H9 (cell line): ENCODE results near the gene MBD3L2. TPM values are rescaled to one million over a fixed set of nuclear protein-coding genes. Genes with fewer than 3 reads are reported as not detected.

Experiments
- DNase-seq: peaks from one replicate; pipeline ENCODE4 v3.0.0-alpha.2; 2017
- H2AFZ ChIP-seq: one replicate; pipeline ENCODE4 v1.6.1; 2013; ENCODE audit warnings: mild to moderate bottlenecking, low read length, control low read depth, moderate library complexity
- H2AK5ac ChIP-seq: 2 replicates; pipeline ENCODE4 v1.6.1; 2013; ENCODE audit warnings: low read length, control low read depth, mixed read lengths; ENCODE audit not compliant: insufficient read length
- H2BK120ac ChIP-seq: one replicate; pipeline ENCODE4 v1.6.1; 2013; ENCODE audit warnings: low read depth, mild to moderate bottlenecking, low read length, control low read depth, inconsistent platforms; ENCODE audit not compliant: poor library complexity, severe bottlenecking
- H2BK12ac ChIP-seq: 2 replicates; pipeline ENCODE4 v1.6.1; 2013; ENCODE audit warnings: low read length, control low read depth, mixed read lengths, low read depth; ENCODE audit not compliant: insufficient read length
- H2BK15ac ChIP-seq: 2 replicates; pipeline ENCODE4 v1.6.1; 2013; ENCODE audit warnings: low read depth, low read length, control low read depth
- H2BK20ac ChIP-seq: one replicate; pipeline ENCODE4 v1.6.1; 2013; ENCODE audit warnings: low read depth, mild to moderate bottlenecking, low read length, control low read depth, inconsistent platforms; ENCODE audit not compliant: poor library complexity, severe bottlenecking
- H2BK5ac ChIP-seq: 2 replicates; pipeline ENCODE4 v1.6.1; 2013; ENCODE audit warnings: low read length, control low read depth, mixed read lengths; ENCODE audit not compliant: insufficient read length
- H3K14ac ChIP-seq: 2 replicates; pipeline ENCODE4 v1.6.1; 2013; ENCODE audit warnings: low read length, control low read depth; ENCODE audit not compliant: insufficient read depth
- H3K18ac ChIP-seq: 2 replicates; pipeline ENCODE4 v1.6.1; 2013; ENCODE audit warnings: low read depth, mild to moderate bottlenecking, mixed read lengths, low read length, control low read depth; ENCODE audit not compliant: insufficient read length
- H3K23ac ChIP-seq: 2 replicates; pipeline ENCODE4 v1.6.1; 2013; ENCODE audit warnings: low read length, control low read depth, mixed read lengths, low read depth; ENCODE audit not compliant: insufficient read length
- H3K23me2 ChIP-seq: 2 replicates; pipeline ENCODE4 v1.6.1; 2013; ENCODE audit warnings: low read depth, mild to moderate bottlenecking, mixed read lengths, low read length, control low read depth; ENCODE audit not compliant: insufficient read length, poor library complexity, severe bottlenecking
- H3K27ac ChIP-seq: 2 replicates; pipeline ENCODE4 v1.5.1; 2013; ENCODE audit warnings: low read length, control low read depth, mixed read lengths, low read depth; ENCODE audit not compliant: insufficient read length
- H3K27me3 ChIP-seq: 2 replicates; pipeline ENCODE4 v1.6.1; 2013; ENCODE audit warnings: low read length, control low read depth, inconsistent platforms; ENCODE audit not compliant: insufficient read depth
- H3K4ac ChIP-seq: 2 replicates; pipeline ENCODE4 v1.6.1; 2013; ENCODE audit warnings: low read depth, mild to moderate bottlenecking, control low read depth, inconsistent platforms, low read length, moderate library complexity
- H3K4me1 ChIP-seq: 2 replicates; pipeline ENCODE4 v1.6.1; 2013; ENCODE audit warnings: low read length, control low read depth, inconsistent platforms; ENCODE audit not compliant: insufficient read depth
- H3K4me2 ChIP-seq: 2 replicates; pipeline ENCODE4 v1.6.1; 2013; ENCODE audit warnings: low read length, control low read depth, mixed read lengths; ENCODE audit not compliant: insufficient read length, insufficient read depth
- H3K56ac ChIP-seq: 2 replicates; pipeline ENCODE4 v1.6.1; 2013; ENCODE audit warnings: low read depth, mild to moderate bottlenecking, mixed read lengths, low read length, control low read depth; ENCODE audit not compliant: insufficient read length
- H3K79me1 ChIP-seq: 2 replicates; pipeline ENCODE4 v1.6.1; 2013; ENCODE audit warnings: low read depth, mild to moderate bottlenecking, moderate library complexity, low read length, control low read depth, inconsistent platforms; ENCODE audit not compliant: insufficient read depth, poor library complexity, severe bottlenecking
- H3K79me2 ChIP-seq: 2 replicates; pipeline ENCODE4 v1.6.1; 2013; ENCODE audit warnings: low read length, control low read depth, inconsistent platforms; ENCODE audit not compliant: insufficient read depth
- H3K9ac ChIP-seq: 2 replicates; pipeline ENCODE4 v1.6.1; 2013; ENCODE audit warnings: low read length, control low read depth, mixed read lengths; ENCODE audit not compliant: insufficient read length; ENCODE audit errors: extremely low read depth
- H3K9me3 ChIP-seq: one replicate; pipeline ENCODE4 v1.6.1; 2013; ENCODE audit warnings: low read depth, low read length, inconsistent platforms; ENCODE audit not compliant: control insufficient read depth
- H3T11ph ChIP-seq: one replicate; pipeline ENCODE4 v1.6.1; 2013; ENCODE audit warnings: mild to moderate bottlenecking, low read length, control low read depth, inconsistent platforms
- H4K20me1 ChIP-seq: one replicate; pipeline ENCODE4 v1.6.1; 2013; ENCODE audit not compliant: control insufficient read depth, insufficient read length, insufficient read depth
- H4K5ac ChIP-seq: 2 replicates; pipeline ENCODE4 v1.6.1; 2013; ENCODE audit warnings: low read depth, mild to moderate bottlenecking, mixed read lengths, low read length, control low read depth; ENCODE audit not compliant: insufficient read length
- H4K8ac ChIP-seq: replicated peaks from 2 replicates; pipeline ENCODE4 v1.6.1; 2013; ENCODE audit warnings: low read length, control low read depth, mixed read lengths, low read depth; ENCODE audit not compliant: insufficient read length
- H4K91ac ChIP-seq: 2 replicates; pipeline ENCODE4 v1.6.1; 2013; ENCODE audit warnings: low read depth, mild to moderate bottlenecking, moderate library complexity, mixed read lengths, low read length, control low read depth; ENCODE audit not compliant: insufficient read length
- H3K27ac Mint-ChIP-seq, 3 experiments: 2 replicates in 2 of 3; 3 replicates in 1 of 3; pipeline ENCODE4 v1.8.0; 2020 to 2021; ENCODE audit warnings: mixed read lengths in 3 of 3, mild to moderate bottlenecking in 1 of 3, moderate library complexity in 1 of 3
- H3K27me3 Mint-ChIP-seq: 2 replicates; pipeline ENCODE4 v1.8.0; 2021; ENCODE audit warnings: low read depth, mild to moderate bottlenecking, moderate library complexity, mixed read lengths
- H3K36me3 Mint-ChIP-seq, 3 experiments: 2 replicates in 2 of 3; 3 replicates in 1 of 3; pipeline ENCODE4 v1.8.0; 2020 to 2021; ENCODE audit warnings: low read depth in 3 of 3, mixed read lengths in 3 of 3; ENCODE audit not compliant: insufficient read depth in 1 of 3
- H3K4me1 Mint-ChIP-seq, 2 experiments: 2 replicates each; pipeline ENCODE4 v1.8.0; 2020; ENCODE audit warnings: mixed read lengths in 2 of 2
- H3K4me3 Mint-ChIP-seq, 2 experiments: 2 replicates in 1 of 2; 3 replicates in 1 of 2; pipeline ENCODE4 v1.8.0; 2020 to 2021; ENCODE audit warnings: mild to moderate bottlenecking in 2 of 2, mixed read lengths in 2 of 2, moderate library complexity in 1 of 2
- H3K9me3 Mint-ChIP-seq, 2 experiments: 2 replicates in 1 of 2; 3 replicates in 1 of 2; pipeline ENCODE4 v1.8.0; 2020; ENCODE audit warnings: mild to moderate bottlenecking in 2 of 2, mixed read lengths in 2 of 2, moderate library complexity in 1 of 2
- WGBS: extraction: QIAGEN DNeasy Blood & Tissue Kit; methylation state at CpG from one replicate; pipeline ENCODE4 v1.1.7; 2013; ENCODE audit warnings: missing lambda C conversion rate, low lambda C conversion rate, mixed read lengths; ENCODE audit not compliant: insufficient read length; ENCODE audit errors: extremely low coverage; 5-methylcytosine and 5-hydroxymethylcytosine counted together
- total RNA-seq: library from RNA; stranded (reverse); gene quantifications from 2 replicates; pipeline ENCODE4 v1.2.1, GENCODE V29; 2021
- TF ChIP-seq, protein P1 (sequence below): fragments of 200-600 bp; sonication (generic); conservative IDR thresholded peaks from 3 replicates; pipeline ENCODE4 v1.8.0; 2021; ENCODE audit warnings: antibody characterized with exemption, mild to moderate bottlenecking

The MBD3L2 gene
- total RNA-seq, 1 experiment from 2014 or later, result not detected

DNA sequence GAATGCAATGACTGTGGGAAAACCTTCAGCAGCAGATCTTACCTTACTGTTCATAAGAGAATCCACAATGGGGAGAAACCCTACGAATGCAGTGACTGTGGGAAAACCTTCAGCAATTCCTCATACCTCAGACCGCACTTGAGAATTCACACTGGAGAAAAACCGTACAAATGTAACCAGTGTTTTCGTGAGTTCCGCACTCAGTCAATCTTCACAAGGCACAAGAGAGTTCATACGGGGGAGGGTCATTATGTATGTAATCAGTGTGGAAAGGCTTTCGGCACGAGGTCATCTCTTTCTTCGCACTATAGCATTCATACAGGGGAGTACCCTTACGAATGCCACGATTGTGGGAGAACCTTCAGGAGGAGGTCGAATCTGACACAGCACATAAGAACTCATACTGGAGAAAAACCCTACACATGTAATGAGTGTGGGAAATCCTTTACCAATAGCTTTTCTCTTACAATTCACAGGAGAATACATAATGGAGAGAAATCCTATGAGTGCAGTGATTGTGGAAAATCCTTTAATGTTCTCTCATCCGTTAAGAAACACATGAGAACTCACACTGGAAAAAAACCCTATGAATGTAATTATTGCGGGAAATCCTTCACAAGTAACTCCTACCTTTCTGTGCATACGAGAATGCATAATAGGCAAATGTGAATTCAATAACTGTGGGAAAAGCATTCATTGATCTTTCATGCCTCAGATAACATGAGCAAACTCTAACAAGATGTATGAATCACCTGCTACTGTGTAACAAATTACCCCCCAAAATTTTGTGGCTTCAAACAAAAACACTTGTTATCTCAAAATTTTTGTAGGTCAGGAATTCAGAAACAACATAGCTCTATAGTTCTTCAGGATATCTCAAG is 34.2 kb downstream of the MBD3L2 start:
- Histone ChIP-seq H2AFZ (no peak overlapping the region), H2AK5ac (no peak overlapping the region), H3K9me3 (peaks cover 79% of the 10 kb centered on the region), H3K23ac (no peak overlapping the region), H4K91ac (no peak overlapping the region), H4K8ac (no peak overlapping the region), H2BK20ac (no peak overlapping the region), H3K18ac (no peak overlapping the region), H3K9ac (no peak overlapping the region), H3K23me2 (no peaks in the 10 kb centered on the region), H3T11ph (no peak overlapping the region), H3K27ac (no peak overlapping the region), H3K79me2 (no peaks in the 10 kb centered on the region), H3K4me1 (no peaks in the 10 kb centered on the region), H3K79me1 (no peaks in the 10 kb centered on the region), H2BK12ac (no peak overlapping the region), H3K14ac (no peak overlapping the region), H2BK120ac (no peak overlapping the region), H2BK5ac (no peak overlapping the region), H3K4ac (no peak overlapping the region), H4K5ac (no peak overlapping the region), H3K4me2 (no peak overlapping the region), H4K20me1 (no peaks in the 10 kb centered on the region), H3K56ac (no peak overlapping the region), H2BK15ac (no peak overlapping the region), H3K27me3 (no peaks in the 10 kb centered on the region)
- TF ChIP-seq, protein P1, sequence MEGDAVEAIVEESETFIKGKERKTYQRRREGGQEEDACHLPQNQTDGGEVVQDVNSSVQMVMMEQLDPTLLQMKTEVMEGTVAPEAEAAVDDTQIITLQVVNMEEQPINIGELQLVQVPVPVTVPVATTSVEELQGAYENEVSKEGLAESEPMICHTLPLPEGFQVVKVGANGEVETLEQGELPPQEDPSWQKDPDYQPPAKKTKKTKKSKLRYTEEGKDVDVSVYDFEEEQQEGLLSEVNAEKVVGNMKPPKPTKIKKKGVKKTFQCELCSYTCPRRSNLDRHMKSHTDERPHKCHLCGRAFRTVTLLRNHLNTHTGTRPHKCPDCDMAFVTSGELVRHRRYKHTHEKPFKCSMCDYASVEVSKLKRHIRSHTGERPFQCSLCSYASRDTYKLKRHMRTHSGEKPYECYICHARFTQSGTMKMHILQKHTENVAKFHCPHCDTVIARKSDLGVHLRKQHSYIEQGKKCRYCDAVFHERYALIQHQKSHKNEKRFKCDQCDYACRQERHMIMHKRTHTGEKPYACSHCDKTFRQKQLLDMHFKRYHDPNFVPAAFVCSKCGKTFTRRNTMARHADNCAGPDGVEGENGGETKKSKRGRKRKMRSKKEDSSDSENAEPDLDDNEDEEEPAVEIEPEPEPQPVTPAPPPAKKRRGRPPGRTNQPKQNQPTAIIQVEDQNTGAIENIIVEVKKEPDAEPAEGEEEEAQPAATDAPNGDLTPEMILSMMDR, result no peak
- DNase-seq, result no peak
- no peak overlapping the region for H3K27ac Mint-ChIP-seq
- H3K4me1 Mint-ChIP-seq, result no peaks in the 10 kb centered on the region
- H3K27me3 Mint-ChIP-seq, result no peaks in the 10 kb centered on the region; the same call in 1 of the 2 replicates
- H3K9me3 Mint-ChIP-seq, result peaks cover 91 to 93% of the 10 kb centered on the region in 2 experiments
- H3K4me3 Mint-ChIP-seq, result no peak overlapping the region; a peak in 1 of 5 replicates
- H3K36me3 Mint-ChIP-seq, result peaks cover 90 to 94% (median 90%) of the 10 kb centered on the region in 3 experiments
- WGBS, result no CpG with 5 or more reads among the region's 15 CpGs
